ENCODE measurements around the gene SSBP4.

SSBP4 gene

DNA sequence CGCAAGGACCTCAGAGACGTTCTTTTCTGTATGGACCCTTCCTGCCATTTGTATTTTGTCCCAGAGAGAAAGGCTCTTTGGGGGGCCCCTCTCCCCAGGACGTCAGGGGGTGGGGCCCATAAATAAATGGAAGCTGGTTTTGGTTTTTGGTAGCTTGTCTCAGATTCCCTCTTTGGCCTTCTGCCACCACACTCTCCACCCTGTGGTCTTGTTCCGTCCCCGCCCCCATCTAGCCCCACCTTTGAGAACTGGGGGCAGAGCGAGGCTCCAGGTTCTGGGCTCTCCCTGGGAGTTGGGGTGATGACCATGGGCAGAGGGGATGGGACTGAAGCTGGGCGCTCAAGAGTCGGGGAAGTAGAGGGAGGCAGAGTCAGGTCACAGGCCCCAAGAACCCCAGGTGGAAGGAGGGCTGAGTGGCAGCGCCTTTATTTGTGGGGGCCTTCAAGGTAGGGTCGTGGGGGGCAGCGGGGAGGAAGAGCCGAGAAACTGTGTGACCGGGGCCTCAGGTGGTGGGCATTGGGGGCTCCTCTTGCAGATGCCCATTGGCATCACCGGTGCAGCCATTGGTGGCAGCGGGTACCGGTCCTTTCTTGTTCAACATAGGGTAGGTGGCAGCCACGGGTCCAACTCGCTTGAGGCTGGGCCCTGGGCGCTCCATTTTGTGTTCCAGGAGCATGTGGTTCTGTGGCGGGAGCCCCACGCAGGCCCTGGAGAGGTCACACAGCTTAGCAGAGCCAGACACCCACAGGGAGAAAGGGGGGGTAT is 15.4 kb downstream of the SSBP4 start:
- DNase-seq = no peak

DNA sequence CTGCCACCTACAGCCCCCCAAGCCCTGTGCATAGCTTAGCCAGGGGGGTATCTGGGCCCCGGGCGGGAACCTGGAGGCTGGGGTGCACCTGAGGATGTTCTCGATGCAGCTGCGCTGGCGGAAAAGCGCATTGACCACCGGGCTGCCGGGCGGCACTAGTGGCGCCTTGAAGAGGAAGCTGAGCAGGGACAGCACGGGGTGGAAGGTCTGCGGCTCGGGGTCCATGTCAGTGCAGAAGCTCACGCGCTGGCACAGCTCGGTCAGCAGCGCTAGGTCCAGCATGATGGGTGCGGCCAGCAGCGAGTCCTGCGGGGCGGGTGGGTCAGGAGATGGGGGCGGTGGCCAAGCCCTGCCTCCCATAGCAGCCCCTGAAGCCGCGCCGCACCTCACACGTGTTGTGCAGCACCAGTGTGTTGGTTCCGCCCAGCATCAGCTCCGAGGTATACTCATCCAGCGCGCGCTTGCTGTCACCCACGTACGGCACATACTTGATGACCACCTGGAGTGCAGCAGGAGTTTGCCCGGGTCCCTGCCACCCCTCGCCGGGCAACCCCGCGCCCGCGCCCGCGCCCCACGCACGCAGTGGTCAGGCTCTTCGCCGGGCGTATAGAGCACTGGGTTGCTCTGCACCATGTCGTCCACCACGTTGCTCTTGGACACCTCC is 16.1 kb downstream of the SSBP4 start:
- no peak for DNase-seq

DNA sequence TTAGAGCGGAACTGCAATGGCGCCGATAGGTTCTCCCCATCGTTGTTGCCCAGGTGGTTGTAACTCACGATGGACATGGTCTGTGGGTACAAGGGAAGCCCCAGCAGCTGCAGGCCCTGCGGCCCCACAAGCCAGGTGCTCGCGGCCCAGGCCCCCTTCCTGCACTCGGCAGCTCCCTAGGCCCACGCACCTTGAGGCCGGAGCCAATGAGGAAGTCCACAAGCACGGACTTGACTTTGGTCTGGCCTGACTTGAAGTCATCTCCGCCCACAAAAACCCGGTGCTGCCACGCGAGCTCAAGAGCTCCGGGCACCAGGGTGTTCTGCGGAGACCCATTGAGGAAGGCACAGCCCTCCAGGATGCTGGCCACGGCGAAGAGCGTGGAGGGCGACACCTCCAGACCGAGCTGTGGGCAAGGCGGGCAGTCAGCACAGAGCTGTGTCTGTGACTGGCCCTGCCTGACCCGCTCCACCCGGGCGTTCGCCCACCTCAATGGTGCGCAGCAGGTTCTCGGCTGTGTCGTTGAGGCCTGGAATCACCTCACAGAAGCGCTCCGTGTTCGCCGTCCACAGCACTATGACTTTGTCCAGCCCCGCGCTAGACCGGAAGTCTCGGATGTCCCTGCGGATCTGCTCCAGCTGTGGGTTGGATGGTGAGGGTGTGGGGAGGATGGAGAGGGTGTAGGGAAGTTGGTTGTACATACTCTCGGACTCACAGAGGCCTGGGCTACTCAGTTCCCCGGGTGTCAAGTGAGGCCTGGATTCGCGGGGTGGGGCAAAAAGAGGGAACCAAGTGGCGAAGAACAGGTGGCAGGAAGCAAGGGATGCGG is 16.9 kb downstream of the SSBP4 start:
- no peak for DNase-seq

DNA sequence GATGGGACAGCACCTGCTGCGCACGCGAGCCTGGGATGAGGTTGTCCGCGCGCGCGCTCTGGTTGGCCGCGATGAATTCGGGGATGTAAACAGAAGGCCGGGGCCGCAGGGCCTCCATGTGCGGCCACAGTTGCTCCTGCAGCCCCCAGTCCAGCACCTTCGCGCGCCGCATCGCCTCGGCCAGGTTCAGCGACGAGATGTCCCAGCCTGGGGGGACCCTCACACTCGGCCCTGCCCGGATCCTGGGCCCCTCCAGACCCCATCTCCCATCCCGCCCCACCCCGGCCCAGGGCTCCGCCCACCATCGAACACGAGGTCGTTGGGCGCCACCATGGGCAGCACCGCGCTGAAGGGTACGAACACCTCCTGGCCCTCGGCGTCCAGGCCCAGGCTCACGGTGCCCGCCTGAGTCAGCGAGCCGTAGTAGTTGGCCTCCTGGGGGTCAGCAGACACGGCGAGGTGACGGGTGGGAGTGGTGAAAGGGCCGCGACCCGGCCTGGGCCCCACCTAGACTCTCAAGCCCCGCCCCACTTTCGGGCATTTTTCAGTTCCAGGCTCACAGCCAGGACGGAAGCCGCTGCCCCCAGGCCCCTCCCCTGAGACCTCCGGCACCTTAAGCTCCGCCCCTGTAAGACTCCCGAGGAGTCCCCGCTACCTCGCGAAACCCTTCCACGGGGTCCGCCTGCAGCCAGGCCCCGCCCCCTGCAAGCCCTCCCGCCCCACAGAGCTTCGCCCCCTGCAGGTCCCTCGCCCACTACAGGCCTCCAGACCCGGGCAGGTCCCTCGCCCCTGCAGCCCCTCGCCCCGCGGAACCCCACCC is 17.7 kb downstream of the SSBP4 start:
- DNase-seq = peak; percentile 71

DNA sequence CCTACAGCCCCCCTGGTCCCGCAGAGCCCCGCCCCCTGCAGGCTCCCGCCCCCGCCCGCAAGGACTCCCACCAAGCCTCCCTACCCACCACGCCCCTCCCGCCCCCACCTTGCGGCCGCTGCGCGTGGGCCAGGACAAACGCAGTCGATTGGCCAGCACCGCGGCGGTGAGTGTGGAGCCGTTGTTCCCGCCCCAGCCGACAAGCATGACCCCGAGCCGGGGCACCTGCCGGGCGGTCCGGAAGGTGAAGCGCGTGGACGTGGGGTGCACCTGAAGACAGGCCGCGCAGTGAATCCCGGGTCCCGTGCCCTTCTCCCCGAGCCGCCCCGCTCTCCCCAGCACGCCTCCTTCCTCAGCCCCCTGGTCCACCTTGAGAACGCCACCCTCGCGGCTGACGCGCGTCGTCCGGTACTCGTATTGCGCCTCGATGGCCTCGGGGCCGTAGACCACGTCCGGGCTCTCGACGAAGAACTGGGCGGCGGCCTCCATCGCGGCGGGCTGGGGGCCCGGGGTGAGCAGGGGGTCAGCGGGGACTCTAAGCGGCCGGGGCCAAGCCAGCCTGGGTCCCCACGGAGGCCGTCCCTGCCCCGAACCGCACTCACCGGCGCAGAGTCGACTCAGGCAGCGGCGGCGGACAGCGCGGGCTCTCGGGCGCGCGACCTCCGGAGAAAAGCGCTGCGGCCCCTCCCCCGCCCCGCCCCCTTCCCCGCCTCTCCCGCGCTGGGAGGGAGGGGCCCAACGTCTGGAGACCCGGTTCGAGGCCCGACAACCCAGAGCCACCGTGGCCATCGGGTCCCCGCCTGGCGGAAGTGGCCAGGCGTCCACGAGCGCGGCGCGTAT is 18.5 kb downstream of the SSBP4 start, which contains the start of gene ISYNA1:
TSS of gene ISYNA1 (minus strand) at position 643 of the 840 bp plus-strand sequence. CDS start at position 489, 154 bp downstream.
- DNase-seq = no peak

DNA sequence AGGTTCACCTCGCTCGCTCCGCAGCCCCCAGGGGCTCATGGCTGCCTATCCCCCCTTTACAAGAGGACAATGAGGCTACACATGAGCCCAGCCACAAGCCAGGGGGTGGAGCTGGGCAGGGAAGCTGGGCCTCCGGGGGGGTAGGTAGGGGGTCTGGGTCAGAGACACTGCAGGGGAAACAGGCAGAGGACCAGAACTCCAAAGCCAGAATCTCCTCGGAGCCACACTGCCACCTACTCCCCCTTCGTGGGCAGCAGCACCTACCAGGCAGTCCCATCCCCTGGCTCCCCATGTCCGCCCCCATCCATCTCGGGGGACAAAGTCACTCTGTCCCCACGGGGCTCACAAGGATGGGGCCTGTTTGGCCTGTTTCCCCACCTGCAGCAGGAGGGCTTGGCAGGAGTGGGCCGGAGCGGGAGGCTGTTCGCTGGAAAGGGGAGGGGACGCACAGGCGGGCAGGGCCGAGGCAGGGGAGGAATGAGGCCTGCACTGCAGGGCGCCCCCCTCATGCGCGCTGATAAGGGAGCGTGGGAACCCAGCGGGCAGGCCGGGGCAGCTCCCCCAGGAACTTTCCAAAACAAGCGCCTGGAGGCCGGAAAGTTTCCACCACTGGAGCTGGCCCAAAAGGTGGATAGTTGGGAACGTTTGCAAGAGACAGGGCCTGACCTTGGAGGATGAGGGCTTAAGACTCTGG is 19.3 kb downstream of the SSBP4 start:
- no peak for DNase-seq

DNA sequence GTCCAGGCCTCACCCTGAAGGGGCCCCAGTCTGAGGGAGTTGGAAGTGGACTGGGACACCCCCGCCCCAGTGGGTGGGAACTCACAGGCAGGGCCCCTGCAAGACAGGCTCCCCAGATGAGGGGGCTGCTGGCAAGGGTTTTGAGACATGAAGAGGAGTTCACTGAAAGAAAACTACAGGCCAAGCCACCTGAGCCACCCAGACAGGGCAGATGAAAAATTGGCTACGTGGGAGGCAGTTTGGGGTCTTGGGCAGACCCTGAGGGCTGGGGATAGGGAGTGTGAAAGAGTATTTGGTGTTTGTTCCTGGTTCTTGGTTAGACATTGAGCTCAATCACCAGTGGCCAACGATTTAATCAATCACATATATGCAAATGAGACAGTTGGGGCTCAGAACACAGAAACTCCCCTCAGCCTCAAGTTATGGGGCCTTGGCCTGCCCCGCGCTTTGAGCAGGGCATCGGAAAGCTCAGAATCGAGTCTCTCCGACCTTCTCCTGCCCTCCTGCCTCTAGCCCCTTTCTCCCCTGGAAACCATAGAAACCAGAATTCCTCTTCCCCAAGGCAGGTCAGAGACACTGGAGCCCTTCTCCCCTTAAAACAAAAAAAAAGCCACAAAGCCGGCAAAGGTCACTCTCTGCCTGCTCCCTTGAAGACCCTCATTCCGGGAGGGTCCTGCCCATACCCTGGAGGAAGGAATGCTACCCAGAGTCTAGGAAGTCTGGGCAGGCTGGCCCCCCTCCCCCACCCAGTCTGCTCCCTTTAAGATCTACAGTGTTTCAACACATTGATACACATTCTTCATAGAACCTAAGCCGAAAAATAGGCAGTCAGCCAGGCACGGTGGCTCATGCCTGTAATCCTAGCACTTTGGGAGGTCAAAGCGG is 20.1 kb downstream of the SSBP4 start:
- DNase-seq = no peak

DNA sequence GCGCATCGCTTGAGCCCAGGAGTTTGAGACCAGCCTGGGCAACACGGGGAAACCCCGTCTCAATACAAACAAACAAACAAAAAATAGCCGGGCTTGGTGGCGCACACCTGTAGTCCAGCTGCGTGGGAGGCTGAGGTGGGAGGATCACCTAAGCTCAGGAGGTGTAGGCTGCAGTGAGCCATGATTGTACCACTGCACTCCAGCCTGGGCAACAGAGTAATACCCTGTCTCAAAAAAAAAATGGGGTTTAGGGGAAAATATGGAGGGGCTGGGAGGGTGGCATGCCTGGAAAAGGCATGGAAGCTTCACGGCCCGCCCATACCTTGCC is 20.7 kb downstream of the SSBP4 start:
- no peak for DNase-seq

DNA sequence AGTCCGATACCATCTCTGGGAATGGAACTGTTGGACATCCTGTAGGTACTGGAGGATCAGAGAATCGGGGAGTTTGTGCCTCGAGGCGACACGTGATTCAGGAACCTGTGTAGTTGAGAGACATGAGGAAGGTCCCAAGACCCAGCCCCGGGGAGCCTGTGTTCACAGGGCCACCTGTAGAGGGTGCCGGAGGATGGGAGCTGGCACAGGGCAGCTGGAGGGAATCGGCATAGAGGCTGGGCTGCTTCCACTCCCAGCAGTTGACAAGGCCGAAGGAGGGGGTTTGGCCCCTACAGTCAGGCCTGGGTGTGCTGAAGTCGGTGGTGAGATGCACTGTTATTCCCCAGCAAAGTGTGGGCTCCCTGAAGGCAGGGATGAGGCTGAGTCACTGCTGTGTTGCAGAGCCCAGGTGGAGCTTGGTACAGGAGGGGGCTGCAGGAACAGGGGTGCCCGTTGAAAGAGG is 21.2 kb downstream of the SSBP4 start:
- DNase-seq = no peak

DNA sequence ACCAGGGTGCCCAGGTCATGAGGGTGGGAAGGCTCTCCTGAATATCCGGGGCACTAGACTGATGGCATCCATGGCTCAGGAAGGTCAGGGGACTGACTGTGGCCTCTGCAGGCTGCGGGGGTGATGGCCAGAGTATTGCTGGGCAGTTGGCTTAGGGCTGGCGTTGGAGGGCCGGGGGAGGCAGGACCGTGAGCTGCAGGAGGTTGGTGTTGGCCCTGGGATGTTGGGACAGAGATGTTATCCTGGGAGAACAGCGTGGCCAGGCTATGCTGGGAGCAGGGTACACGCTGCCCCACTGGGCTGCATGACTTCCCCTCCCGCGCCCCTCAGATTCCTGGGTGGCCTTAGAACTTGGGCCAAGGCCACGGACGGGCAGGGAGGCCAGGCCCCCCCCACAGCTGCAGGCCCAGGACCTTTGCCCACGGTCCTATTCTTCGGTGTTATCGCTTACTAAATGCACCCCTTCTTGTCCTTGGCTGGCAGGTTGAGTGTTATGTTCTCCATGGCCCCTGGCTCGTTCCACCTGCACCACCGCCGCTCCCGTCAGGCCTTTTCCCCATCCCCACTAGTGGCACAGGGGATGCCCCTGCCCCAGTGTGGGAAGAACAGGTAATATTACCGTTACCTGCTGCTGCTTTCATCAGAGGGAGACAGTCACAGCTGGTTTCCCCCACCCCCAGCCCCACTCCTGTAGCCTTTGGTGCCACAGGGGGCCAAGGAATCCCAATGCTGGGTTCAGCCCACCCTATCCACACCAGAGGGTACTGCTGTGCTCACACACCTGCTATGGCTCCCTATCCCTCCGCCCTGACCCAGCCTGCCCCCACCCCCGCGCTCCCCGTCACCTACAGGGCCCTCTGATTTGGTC is 22.0 kb downstream of the SSBP4 start:
- no peak for DNase-seq

DNA sequence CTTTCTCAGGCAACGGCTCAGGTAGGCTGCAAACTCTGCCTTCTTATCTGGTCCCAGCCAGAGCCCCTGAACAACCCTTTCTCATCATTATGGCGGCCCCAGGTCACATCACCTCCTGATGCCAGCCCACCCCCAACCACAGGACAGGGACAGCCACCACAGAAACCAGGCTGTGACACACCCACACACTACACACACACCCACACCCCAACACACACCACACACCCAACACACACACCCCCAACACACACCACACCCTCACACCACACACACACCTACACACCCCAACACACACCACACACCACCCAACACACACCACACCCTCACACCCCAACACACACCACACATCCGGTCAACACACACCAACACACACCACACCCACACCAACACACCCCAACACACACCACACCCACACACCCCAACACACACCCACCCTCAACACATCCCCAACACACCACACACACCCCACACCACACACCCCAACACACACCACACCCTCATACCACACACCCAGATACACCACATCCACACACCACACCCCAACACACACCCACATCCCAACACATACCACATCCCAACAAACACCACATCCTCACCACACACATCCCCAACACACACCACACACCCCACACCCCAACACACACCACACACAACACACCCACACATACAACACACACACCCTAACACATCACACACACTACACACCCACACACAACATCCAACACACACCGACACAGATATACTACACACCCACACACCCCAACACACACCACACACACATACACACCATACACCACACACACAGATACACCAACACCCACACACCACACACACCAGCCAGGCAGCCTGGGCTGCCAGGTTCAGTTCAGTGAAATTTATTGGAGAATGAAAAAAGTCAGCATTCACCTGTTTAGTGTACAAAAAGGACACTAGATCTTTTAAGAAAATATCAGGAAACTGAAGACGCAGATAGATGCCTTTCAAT is 22.9 kb downstream of the SSBP4 start:
- DNase-seq = no peak

DNA sequence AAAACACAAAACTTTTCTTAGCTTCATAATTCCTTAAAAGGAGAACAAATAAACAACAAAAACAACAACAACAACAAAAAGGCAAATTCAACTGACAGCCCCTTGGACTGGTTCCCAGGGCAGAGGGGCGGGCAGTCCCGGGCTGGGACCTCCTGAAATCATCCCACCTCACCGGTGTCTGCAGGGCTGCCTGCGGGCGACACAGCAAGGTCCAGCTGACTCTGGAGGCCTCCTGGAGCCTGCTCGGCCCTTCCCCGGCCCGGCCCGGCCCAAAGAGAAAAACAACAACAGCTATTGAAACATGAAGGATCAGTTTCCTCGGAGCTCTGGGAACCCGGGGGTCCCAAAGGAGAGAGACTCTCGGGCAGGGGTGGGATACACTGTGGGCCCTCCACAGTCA is 23.7 kb downstream of the SSBP4 start:
- DNase-seq = no peak

DNA sequence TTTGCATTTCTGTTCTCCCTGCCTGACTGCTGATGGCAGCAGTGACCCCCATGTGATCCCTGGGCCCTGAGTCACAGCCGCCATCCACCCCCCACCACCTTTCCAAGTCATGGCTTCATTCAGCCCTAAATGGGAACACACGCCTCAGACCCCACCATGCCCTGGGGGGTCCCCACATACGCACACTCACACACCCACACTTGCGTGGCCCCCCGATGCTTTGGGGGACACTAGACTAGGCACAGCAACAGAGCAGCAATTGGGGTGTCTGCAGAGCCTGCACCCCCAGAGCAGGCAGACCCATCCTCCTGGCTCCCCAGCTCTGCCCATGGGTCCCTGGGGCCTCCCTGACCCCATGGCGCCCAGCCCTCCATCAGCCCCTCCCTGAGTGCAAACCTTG is 24.2 kb downstream of the SSBP4 start:
- no peak for DNase-seq

DNA sequence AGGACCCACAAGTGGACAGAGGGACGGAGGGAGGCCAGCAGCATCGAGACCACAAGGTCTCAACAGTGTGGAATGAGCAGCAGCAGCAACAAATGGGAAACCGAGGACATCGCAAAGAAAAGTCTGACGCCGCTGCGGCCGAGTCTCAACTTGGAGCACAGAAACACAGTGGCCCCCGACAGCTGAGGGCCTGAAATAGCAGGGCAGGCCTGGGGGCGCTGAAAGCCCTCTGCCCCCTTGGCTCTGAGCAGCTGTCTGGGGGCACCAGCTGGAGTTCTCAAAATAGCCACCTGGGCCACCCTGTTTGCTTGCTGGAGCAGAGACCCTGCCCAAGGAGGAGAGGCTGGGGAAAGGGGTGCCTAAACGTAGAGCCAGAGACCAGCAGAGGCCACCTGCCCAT is 24.6 kb downstream of the SSBP4 start:
- no peak for DNase-seq

DNA sequence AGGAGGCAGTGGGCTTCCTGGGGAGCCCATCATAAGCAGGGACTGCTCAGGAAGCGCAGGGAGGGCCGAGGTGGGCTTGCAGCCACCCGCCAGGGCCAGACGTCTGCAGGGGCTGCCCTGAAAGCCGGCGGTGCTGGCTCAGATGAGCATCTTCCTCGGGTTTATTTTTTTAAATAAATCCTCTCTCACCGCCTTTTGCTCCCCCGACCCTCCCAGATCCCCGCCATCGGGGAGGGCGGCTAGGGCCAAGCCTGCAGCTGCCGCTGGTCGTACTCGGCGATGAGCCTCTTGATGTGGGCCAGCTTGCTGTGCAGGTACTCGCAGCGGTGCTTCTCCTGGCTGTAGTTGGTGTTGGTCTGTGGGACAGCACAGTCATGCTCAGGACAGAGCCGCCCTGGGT is 25.3 kb downstream of the SSBP4 start:
- DNase-seq = no peak

DNA sequence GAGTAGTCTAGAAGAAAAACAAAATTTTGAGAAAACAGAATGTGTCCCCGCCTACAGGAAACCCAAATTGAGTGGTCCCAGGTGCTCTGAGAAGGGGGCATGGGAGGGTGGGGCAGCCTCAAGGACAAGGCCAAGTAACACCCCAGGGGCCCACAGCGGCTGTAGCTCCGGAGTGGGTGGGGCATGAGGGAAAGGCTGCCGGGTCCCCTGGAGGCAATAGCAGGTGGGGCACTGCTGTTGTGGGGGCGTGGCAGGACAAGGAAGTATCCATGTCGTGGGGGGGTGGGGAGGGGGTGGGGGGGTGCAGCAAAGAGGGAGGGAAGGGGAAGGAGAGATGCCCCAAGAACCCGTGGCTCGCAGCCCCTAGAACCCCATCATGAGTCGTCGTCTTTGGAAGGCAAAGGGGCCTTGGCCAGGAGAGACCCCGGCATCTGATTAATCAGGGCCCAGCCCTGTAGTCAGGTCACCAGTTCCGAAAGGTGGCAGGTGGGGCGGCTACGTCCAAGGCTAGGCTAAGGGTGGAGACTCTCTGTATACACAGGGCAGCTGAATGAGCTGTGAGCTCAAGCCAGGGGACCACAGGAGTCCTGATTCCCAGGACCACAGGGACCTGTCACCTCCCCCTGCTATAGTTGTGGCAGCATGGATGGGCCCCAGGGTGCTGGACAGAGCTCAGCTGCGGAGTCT is 26.2 kb downstream of the SSBP4 start:
- no peak for DNase-seq

DNA sequence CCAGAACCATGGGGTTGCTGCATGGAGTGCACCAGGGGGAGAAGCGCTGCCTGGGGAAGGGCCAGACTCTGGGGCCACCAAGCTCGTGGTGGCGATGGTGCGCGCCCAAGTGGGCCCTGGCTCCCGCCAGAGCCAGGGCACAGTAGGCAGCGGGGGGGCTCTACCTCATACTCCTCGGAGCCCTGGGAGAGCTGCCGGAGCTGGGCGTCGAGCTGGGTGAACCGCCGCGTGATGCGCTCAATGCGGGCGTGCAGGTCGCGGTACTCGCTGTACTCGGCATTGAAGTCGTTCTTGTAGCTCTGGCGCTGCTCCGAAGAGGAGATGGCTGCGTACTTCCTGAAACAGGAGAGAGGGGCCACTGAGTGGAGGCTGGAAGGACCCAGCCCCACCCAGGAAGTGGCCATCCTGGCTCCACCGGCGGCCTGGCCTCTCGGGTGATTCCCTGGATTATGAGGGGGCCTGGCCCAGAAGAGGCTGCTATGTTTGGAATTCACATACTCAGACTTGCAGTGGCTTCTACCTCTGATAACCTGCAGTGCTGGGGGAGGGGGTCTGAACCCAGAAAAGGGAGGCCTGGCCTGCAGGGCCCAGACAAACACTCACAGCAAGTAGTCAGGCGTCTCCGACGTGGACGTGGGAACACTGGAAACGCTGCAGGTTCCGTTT is 27.1 kb downstream of the SSBP4 start:
- no peak for DNase-seq

Measured in DMS79 (cell line).